DOHH2 (cell line): ENCODE data around the gene HEATR5A.
"Not testable (repeated sequence)": the region's sequence is repeated elsewhere in the genome, so short reads cannot be mapped to it uniquely, and the experiment has no call there.

ENCODE experiments used
- EZH2phosphoT487 ChIP-seq: fragments of 200-600 bp; sonication (generic); IDR thresholded peaks from 2 replicates; pipeline ENCODE4 v1.6.1; 2017; ENCODE audit warnings: borderline replicate concordance, mild to moderate bottlenecking, antibody characterized with exemption, low read length, moderate library complexity, mixed read lengths
- TF ChIP-seq, protein P1 (sequence below): fragments of 200-600 bp; sonication (generic); IDR thresholded peaks from one replicate; pipeline ENCODE4 v1.5.1; 2014; ENCODE audit warnings: antibody characterized with exemption, mild to moderate bottlenecking, low read depth, low read length; ENCODE audit not compliant: poor library complexity, severe bottlenecking

DNA sequence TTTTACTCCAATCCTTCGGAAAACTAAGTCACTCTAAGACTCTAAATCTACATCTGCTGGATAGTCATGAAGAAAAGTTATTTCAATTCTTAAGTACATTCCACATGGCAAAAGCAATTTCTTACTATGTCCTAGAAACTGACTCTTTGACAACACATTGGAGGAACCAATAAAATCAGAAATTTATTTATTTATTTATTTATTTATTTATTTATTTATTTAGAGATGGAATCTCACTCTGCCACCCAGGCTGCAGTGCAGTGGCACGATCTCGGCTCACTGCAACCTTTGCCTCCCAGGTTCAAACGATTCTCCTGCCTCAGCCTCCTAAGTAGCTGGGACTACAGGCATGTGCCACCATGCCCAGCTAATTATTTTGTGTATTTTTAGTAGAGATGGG is 58.6 kb downstream of the HEATR5A start:
- TF ChIP-seq, protein P1, sequence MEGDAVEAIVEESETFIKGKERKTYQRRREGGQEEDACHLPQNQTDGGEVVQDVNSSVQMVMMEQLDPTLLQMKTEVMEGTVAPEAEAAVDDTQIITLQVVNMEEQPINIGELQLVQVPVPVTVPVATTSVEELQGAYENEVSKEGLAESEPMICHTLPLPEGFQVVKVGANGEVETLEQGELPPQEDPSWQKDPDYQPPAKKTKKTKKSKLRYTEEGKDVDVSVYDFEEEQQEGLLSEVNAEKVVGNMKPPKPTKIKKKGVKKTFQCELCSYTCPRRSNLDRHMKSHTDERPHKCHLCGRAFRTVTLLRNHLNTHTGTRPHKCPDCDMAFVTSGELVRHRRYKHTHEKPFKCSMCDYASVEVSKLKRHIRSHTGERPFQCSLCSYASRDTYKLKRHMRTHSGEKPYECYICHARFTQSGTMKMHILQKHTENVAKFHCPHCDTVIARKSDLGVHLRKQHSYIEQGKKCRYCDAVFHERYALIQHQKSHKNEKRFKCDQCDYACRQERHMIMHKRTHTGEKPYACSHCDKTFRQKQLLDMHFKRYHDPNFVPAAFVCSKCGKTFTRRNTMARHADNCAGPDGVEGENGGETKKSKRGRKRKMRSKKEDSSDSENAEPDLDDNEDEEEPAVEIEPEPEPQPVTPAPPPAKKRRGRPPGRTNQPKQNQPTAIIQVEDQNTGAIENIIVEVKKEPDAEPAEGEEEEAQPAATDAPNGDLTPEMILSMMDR = not testable (repeated sequence)
- TF ChIP-seq EZH2phosphoT487 = not testable (repeated sequence)
